NOMO-1 treated with dmso at 0.1 percent for 144 hours (cell line): ENCODE data around the gene EXOC4.

Experiments
- DNase-seq: peaks from one replicate; lab custom pipeline; 2025; ENCODE audit not compliant: unreplicated experiment; lab: John Stamatoyannopoulos, UW

EXOC4 gene

GRCh38 chr7:133819695-133820094 is 566.8 kb downstream of the EXOC4 start:
- no peak for DNase-seq

DNA sequence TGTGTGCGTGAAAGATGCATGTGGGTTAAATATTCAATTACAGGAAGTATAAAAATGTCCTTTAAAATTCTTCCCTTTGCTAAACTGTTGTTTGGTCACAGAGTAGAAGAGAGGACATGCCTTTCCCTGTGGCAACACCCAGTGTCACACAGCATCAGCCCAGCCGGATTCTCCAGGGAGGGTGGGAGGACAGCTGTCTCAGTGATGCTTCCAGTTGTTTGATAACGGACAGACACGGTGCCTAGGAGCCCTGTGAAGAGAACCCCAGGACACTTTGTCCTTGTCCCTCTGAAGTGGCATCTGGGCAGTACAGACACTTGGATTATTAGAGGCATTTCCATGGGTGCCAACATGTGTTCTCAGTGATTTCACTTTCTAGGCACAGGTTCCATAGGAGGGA is 567.7 kb downstream of the EXOC4 start:
- no peak for DNase-seq

- no peak for DNase-seq
These were observed 568.3 kb downstream of the EXOC4 start for GRCh38 chr7:133821171-133821570.

GRCh38 chr7:133822001-133822641 is 569.2 kb downstream of the EXOC4 start:
- DNase-seq, result no peak

GRCh38 chr7:133822868-133823552 is 570.1 kb downstream of the EXOC4 start:
- no peak for DNase-seq

- DNase-seq, result no peak
These were observed 571.3 kb downstream of the EXOC4 start for GRCh38 chr7:133824132-133824531.

- DNase-seq, result no peak
These were observed 575.1 kb downstream of the EXOC4 start for GRCh38 chr7:133827707-133828623.

DNA sequence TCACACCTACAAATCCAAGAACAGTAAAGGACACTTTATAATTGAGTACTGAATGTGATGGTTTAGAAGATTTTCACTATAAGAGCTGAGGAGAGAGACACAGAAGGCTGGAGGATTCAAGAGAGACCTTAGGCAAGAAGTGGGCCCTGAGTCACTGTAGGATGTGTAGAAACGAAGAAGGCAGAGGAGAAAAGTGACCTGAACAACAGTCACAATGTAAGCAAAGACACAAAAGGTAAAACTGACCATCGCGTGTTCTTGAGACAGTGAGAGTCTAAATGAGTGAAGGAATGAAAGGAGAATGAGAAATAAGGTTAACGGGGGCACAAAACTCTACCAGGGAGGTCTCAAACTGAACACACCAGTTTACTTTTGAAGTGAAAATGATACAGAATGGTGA is 576.0 kb downstream of the EXOC4 start:
- no peak for DNase-seq

GRCh38 chr7:133829336-133829897 is 576.5 kb downstream of the EXOC4 start:
- no peak for DNase-seq

- no peak for DNase-seq
These were observed 577.2 kb downstream of the EXOC4 start for GRCh38 chr7:133830081-133830480.

GRCh38 chr7:133836666-133837065 is 583.8 kb downstream of the EXOC4 start:
- no peak for DNase-seq

GRCh38 chr7:133837224-133837623 is 584.3 kb downstream of the EXOC4 start:
- DNase-seq, result no peak

DNA sequence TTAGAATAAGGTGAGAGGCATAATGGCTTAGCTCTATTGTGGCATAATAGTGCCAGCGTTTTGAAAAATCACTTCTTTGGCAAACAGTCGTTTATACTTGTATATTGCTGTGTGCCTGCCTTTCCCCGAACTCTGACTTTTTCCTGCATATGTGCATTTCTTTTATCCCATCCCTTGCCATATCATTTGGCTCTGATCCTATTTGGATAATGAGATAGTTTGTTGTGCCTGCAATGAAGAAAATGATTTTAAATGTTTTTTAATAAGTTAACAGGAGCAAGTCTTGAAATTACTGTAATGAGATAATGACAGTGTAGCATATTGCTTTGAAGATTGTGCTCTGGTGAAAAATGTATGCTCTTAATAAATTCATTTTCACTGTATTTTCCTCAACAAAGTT is 586.2 kb downstream of the EXOC4 start:
- DNase-seq, result no peak

GRCh38 chr7:133843341-133843740 is 590.5 kb downstream of the EXOC4 start:
- DNase-seq, result no peak

DNA sequence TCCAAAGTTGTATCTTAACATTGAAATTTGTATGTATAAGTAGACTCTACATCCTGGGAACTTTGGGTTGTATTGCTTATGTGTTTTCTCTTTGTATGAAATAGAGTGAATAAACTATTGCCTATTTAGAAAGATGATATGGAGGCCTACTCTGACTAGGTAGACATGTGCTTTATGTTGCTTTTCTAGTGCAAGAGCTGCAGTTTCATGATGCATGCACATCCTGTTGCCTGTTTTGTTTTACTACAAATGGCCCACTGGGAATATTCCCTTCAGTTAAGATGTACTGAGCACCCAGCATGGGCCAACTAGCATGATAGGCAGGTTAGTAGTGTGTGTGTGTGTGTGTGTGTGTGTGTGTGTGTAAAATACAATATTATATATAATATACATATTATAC is 592.1 kb downstream of the EXOC4 start:
- no peak for DNase-seq

GRCh38 chr7:133846203-133846945 is 593.5 kb downstream of the EXOC4 start:
- DNase-seq, result no peak

- DNase-seq, result no peak
These were observed 597.8 kb downstream of the EXOC4 start for GRCh38 chr7:133850497-133851280.

- no peak for DNase-seq
These were observed 598.5 kb downstream of the EXOC4 start for GRCh38 chr7:133851411-133851810.

DNA sequence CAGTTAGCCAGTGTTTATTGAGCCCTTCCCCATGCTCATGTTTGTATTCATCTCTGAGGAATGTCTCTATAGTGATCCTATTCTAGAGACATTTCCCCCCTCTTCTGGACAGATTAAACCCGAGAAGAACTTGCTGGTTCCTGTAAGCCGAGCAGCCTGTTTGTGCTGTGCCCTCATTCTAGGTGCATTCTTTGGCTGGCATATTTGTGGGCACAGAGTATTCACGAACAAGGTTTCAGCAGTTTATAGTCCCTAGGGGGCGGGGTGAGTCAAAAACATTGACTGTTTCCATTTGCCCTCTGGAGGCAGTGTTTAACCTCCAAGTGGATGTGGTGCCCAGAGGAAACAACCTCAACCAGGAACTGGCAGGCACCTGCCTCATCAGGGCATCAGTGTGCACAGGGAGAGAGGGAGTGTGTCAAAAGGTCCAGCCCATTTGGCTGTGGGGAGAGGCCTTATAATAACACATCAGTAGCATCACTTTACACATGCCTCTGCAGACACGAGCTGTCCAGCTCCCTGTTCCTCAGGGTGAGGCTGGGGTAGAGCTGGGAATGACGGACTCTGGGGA is 600.9 kb downstream of the EXOC4 start:
- DNase-seq, result no peak

DNA sequence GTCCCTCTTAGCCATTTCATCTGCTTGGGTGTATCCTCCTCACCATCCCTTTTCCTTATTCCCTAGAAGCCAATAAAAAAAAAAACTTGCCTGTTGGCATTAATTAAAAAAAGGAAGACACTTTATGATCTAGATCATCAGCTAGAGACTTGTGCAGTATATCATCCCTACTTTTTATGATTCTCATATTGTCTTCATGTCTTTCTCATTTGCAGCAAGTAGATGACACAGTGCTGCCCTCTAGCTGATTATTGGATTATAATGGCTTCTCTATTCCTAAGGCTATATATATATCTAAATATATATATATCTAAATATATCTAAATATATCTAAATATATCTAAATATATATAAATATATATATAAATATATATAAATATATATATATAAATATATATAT is 601.9 kb downstream of the EXOC4 start:
- no peak for DNase-seq
